A172 (cell line): Measurements from ENCODE around the gene GPR151. TPM values are rescaled to one million over a fixed set of nuclear protein-coding genes. Genes with fewer than 3 reads are reported as not detected.

Source experiments
- total RNA-seq: library from RNA; depleted of rRNA; stranded (reverse); fragments of >200 nt; shearing (Covaris generic); gene quantifications from 2 replicates; pipeline ENCODE4 v1.2.3, GENCODE V29; 2014; rRNA removed

Gene GPR151
- total RNA-seq, 1 experiment from 2014 or later = not detected

Other genes with a start within 250 kb of the GPR151 start
- 0.29 TPM in 1 of 2 replicates, not detected in the other for gene POU4F3, start 177.4 kb downstream of the GPR151 start, total RNA-seq
- gene TCERG1, start 68.9 kb downstream of the GPR151 start, total RNA-seq = 93.1 and 132 TPM in 2 replicates